HL-60 (cell line): Measurements from ENCODE around the gene AFAP1.

Experiments
- CTCF ChIP-seq: IDR thresholded peaks from one replicate; pipeline ENCODE4 v1.5.1; 2011; ENCODE audit warnings: low read length, control low read depth, inconsistent platforms; ENCODE audit not compliant: insufficient read depth
- GABPA ChIP-seq: IDR thresholded peaks from 2 replicates; pipeline ENCODE4 v1.6.1; 2012; ENCODE audit warnings: low read depth
- POLR2AphosphoS5 ChIP-seq: IDR thresholded peaks from 2 replicates; pipeline ENCODE4 v1.6.1; 2012; ENCODE audit warnings: low read depth
- REST ChIP-seq: IDR thresholded peaks from 2 replicates; pipeline ENCODE4 v1.6.1; 2012; ENCODE audit warnings: low read depth; ENCODE audit not compliant: insufficient replicate concordance
- SPI1 ChIP-seq: IDR thresholded peaks from 2 replicates; pipeline ENCODE4 v1.6.1; 2012; ENCODE audit warnings: low read depth, mild to moderate bottlenecking, borderline replicate concordance

GRCh38 chr4:7780751-7781348, 158.8 kb downstream of the AFAP1 start:
- TF ChIP-seq CTCF (no peak), POLR2AphosphoS5 (no peak), REST (no peak), SPI1 (no peak), GABPA (no peak)
